HFFc6 (cell line): ENCODE measurements around the gene RND3. TPM values are rescaled to one million over a fixed set of nuclear protein-coding genes. Genes with fewer than 3 reads are reported as not detected.
A peak's percentile ranks its signal among the peaks of the same experiment; 100 is the strongest.

Experiments used
- DNase-seq: peaks from one replicate; pipeline ENCODE4 v3.0.0-alpha.2; 2018
- H3K27ac Mint-ChIP-seq: 2 replicates; pipeline ENCODE4 v1.8.0; 2020; ENCODE audit warnings: mild to moderate bottlenecking, mixed read lengths
- H3K27me3 Mint-ChIP-seq: 2 replicates; pipeline ENCODE4 v1.8.0; 2021; ENCODE audit warnings: mild to moderate bottlenecking, moderate library complexity, mixed read lengths; ENCODE audit not compliant: insufficient read depth
- H3K36me3 Mint-ChIP-seq: 2 replicates; pipeline ENCODE4 v1.8.0; 2021; ENCODE audit warnings: low read depth, mixed read lengths
- H3K4me1 Mint-ChIP-seq: 2 replicates; pipeline ENCODE4 v1.8.0; 2020; ENCODE audit warnings: low read depth, mixed read lengths
- H3K4me3 Mint-ChIP-seq: 2 replicates; pipeline ENCODE4 v1.8.0; 2020; ENCODE audit warnings: mild to moderate bottlenecking, moderate library complexity, mixed read lengths
- H3K9me3 Mint-ChIP-seq: 2 replicates; pipeline ENCODE4 v1.8.0; 2020; ENCODE audit warnings: mild to moderate bottlenecking, mixed read lengths
- CTCF ChIP-seq: fragments of 200-600 bp; sonication (generic); IDR thresholded peaks from 2 replicates; pipeline ENCODE4 v1.5.0; 2021; ENCODE audit warnings: antibody characterized with exemption, mild to moderate bottlenecking
- total RNA-seq, 6 experiments: library from RNA; stranded (reverse); fragmentation: NEBNext Ultra II Directional; extraction: Animal tissue kit (Norgen Biotek cat#: 25700); gene quantifications; 2 replicates in 1 of 6; 3 replicates in 5 of 6; pipeline ENCODE4 v1.2.3, GENCODE V29; 2021

The RND3 gene
- total RNA-seq, 6 experiments from 2014 or later = 365 to 525 (median 438) TPM

- peaks cover 2% of the 10 kb centered on the region; the same call in 1 of the 2 replicates for H3K27me3 Mint-ChIP-seq
These were observed 21.1 kb upstream of the RND3 start for GRCh38 chr2:150508497-150509137.

GRCh38 chr2:150507071-150507470 is 19.6 kb upstream of the RND3 start:
- Mint-ChIP-seq H3K27me3 (peaks cover 2% of the 10 kb centered on the region; the same call in 1 of the 2 replicates), H3K9me3 (no peaks in the 10 kb centered on the region), H3K4me3 (no peak overlapping the region), H3K36me3 (peaks cover 13% of the 10 kb centered on the region), H3K4me1 (peaks cover 10% of the 10 kb centered on the region; the same call in 1 of the 2 replicates), H3K27ac (no peak overlapping the region)
- no peak for TF ChIP-seq CTCF
- DNase-seq = no peak

More at GRCh38 chr2:150508497-150509137, 21.1 kb upstream of the RND3 start:
- no peak overlapping the region for H3K27ac Mint-ChIP-seq
- H3K4me3 Mint-ChIP-seq = no peak overlapping the region
- peaks cover 18% of the 10 kb centered on the region for H3K4me1 Mint-ChIP-seq
- H3K9me3 Mint-ChIP-seq = no peaks in the 10 kb centered on the region
- peaks cover 13% of the 10 kb centered on the region for H3K36me3 Mint-ChIP-seq
- no peak for TF ChIP-seq CTCF
- DNase-seq = no peak

GRCh38 chr2:150505178-150505577 is 17.7 kb upstream of the RND3 start:
- DNase-seq = no peak
- no peak for TF ChIP-seq CTCF
- H3K36me3 Mint-ChIP-seq = peaks cover 7% of the 10 kb centered on the region; the same call in 1 of the 2 replicates
- H3K27ac Mint-ChIP-seq = no peak overlapping the region
- no peak overlapping the region for H3K4me3 Mint-ChIP-seq
- no peaks in the 10 kb centered on the region for H3K27me3 Mint-ChIP-seq
- H3K9me3 Mint-ChIP-seq = no peaks in the 10 kb centered on the region
- H3K4me1 Mint-ChIP-seq = peaks cover 10% of the 10 kb centered on the region; the same call in 1 of the 2 replicates

- H3K27ac Mint-ChIP-seq = peak overlapping the region; percentile 97
- H3K27me3 Mint-ChIP-seq = no peaks in the 10 kb centered on the region
- no peaks in the 10 kb centered on the region; the same call in 1 of the 2 replicates for H3K36me3 Mint-ChIP-seq
- peak; percentile 98 for DNase-seq
- peaks cover 69% of the 10 kb centered on the region for H3K4me1 Mint-ChIP-seq
- H3K9me3 Mint-ChIP-seq = no peaks in the 10 kb centered on the region; the same call in 1 of the 2 replicates
- H3K4me3 Mint-ChIP-seq = peak overlapping the region; percentile 81
- TF ChIP-seq CTCF = no peak
These were observed 8.6 kb upstream of the RND3 start for GRCh38 chr2:150495993-150496627.

- Mint-ChIP-seq H3K4me3 (peak overlapping the region; percentile 81), H3K36me3 (no peaks in the 10 kb centered on the region; the same call in 1 of the 2 replicates), H3K9me3 (no peaks in the 10 kb centered on the region; the same call in 1 of the 2 replicates), H3K27me3 (no peaks in the 10 kb centered on the region), H3K4me1 (peaks cover 80% of the 10 kb centered on the region), H3K27ac (peak overlapping the region; percentile 97)
- TF ChIP-seq CTCF = no peak
- no peak for DNase-seq
These were observed 7.5 kb upstream of the RND3 start for GRCh38 chr2:150495001-150495400.
